HepG2 (cell line): ENCODE measurements around the gene UBE2M. TPM values are rescaled to one million over a fixed set of nuclear protein-coding genes. Genes with fewer than 3 reads are reported as not detected.

Source experiments
- ATF2 ChIP-seq: sonication (generic); formaldehyde crosslinking; IDR thresholded peaks from 2 replicates; pipeline ENCODE4 v1.4.0; 2020; ENCODE audit warnings: missing genetic modification reagents
- ATF7-NPFF ChIP-seq: sonication (generic); formaldehyde crosslinking; IDR thresholded peaks from 2 replicates; pipeline ENCODE4 v1.8.1; 2023; ENCODE audit warnings: mild to moderate bottlenecking, low read depth, missing genetic modification reagents, moderate library complexity
- BRCA1 ChIP-seq: sonication (generic); formaldehyde crosslinking; IDR thresholded peaks from 2 replicates; pipeline ENCODE4 v1.4.0; 2020; ENCODE audit warnings: missing genetic modification reagents
- DNMT1 ChIP-seq: sonication (generic); formaldehyde crosslinking; IDR thresholded peaks from 2 replicates; pipeline ENCODE4 v1.5.1; 2020; ENCODE audit warnings: mild to moderate bottlenecking, missing genetic modification reagents
- GATAD1 ChIP-seq: IDR thresholded peaks from 2 replicates; pipeline ENCODE4 v1.6.1; 2016; ENCODE audit warnings: missing genetic modification reagents, missing compliant biosample characterization
- PITX1 ChIP-seq: sonication (generic); formaldehyde crosslinking; IDR thresholded peaks from 2 replicates; pipeline ENCODE4 v1.5.1; 2020; ENCODE audit warnings: mild to moderate bottlenecking, missing genetic modification reagents
- POLR2G ChIP-seq: fragments of 200-400 bp; formaldehyde crosslinking; IDR thresholded peaks from 2 replicates; pipeline ENCODE4 v1.6.1; 2018; ENCODE audit warnings: mild to moderate bottlenecking, low read depth, low read length, moderate library complexity
- RBM39 ChIP-seq: fragments of 200-400 bp; formaldehyde crosslinking; IDR thresholded peaks from one replicate; pipeline ENCODE4 v1.6.1; 2018; ENCODE audit warnings: antibody characterized with exemption, mild to moderate bottlenecking, low read depth, low read length; ENCODE audit not compliant: poor library complexity, severe bottlenecking
- SMARCC2 ChIP-seq: fragments of 450-650 bp; IDR thresholded peaks from 2 replicates; pipeline ENCODE4 v1.6.1; 2017; ENCODE audit warnings: antibody characterized with exemption, mild to moderate bottlenecking
- SUZ12 ChIP-seq: fragments of 150-350 bp; IDR thresholded peaks from 2 replicates; pipeline ENCODE4 v1.6.1; 2014; ENCODE audit warnings: low read depth, low read length
- ZNF205 ChIP-seq: IDR thresholded peaks from 2 replicates; pipeline ENCODE4 v1.6.1; 2018; ENCODE audit warnings: missing biosample characterization, missing genetic modification reagents
- ZNF3 ChIP-seq: IDR thresholded peaks from 2 replicates; pipeline ENCODE4 v1.7.0; 2017; ENCODE audit warnings: inconsistent platforms
- ZNF468 ChIP-seq: sonication (generic); formaldehyde crosslinking; IDR thresholded peaks from 2 replicates; pipeline ENCODE4 v1.8.0; 2022; ENCODE audit warnings: mild to moderate bottlenecking, moderate library complexity, missing genetic modification reagents
- ZNF513 ChIP-seq: sonication (generic); formaldehyde crosslinking; conservative IDR thresholded peaks from 2 replicates; pipeline ENCODE4 v1.5.0; 2020; ENCODE audit warnings: missing genetic modification reagents
- ZNF563 ChIP-seq: sonication (generic); formaldehyde crosslinking; IDR thresholded peaks from 2 replicates; pipeline ENCODE4 v1.8.0; 2022; ENCODE audit warnings: mild to moderate bottlenecking, moderate library complexity, missing genetic modification reagents
- ZNF570 ChIP-seq: sonication (generic); formaldehyde crosslinking; IDR thresholded peaks from 2 replicates; pipeline ENCODE4 v1.4.0; 2020; ENCODE audit warnings: mild to moderate bottlenecking, missing genetic modification reagents, borderline replicate concordance
- ZNF75D ChIP-seq: sonication (generic); formaldehyde crosslinking; IDR thresholded peaks from 2 replicates; pipeline ENCODE4 v1.8.1; 2023; ENCODE audit warnings: missing genetic modification reagents, mild to moderate bottlenecking, borderline replicate concordance
- polyA plus RNA-seq, 8 experiments: library from polyadenylated mRNA; depleted of rRNA in 3 of 8; stranded (reverse) in 7 of 8; unstranded in 1 of 8; fragments of >200 nt; fragmentation: Illumina TruSeq in 4 of 8; extraction: Trizol in 4 of 8; gene quantifications; 2 replicates each; pipeline versions ENCODE4 v1.2.1 to v1.2.3, GENCODE V29; 2011 to 2016; ENCODE audit warnings: low read depth in 4 of 8, missing spikeins in 1 of 8, mixed read lengths in 1 of 8; ENCODE audit not compliant: insufficient read depth in 1 of 8
- total RNA-seq, 5 experiments: library from RNA; depleted of rRNA; stranded (reverse); fragments of >200 nt; fragmentation: Illumina TruSeq; extraction: Trizol; gene quantifications; 2 replicates each; pipeline ENCODE4 v1.2.3, GENCODE V29; 2016; ENCODE audit warnings: low read depth in 1 of 5
- TF ChIP-seq, protein P1 (sequence below), 2 experiments: sonication (generic) in 1 of 2; formaldehyde crosslinking in 1 of 2; IDR thresholded peaks; 2 replicates each; pipeline versions ENCODE4 v1.4.0 to v1.6.1; 2018 to 2020; ENCODE audit warnings: missing genetic modification reagents in 2 of 2, borderline replicate concordance in 1 of 2, low read depth in 1 of 2, mild to moderate bottlenecking in 1 of 2, missing biosample characterization in 1 of 2
- TF ChIP-seq, protein P2 (sequence below): sonication (generic); formaldehyde crosslinking; IDR thresholded peaks from 2 replicates; pipeline ENCODE4 v1.4.0; 2020; ENCODE audit warnings: missing genetic modification reagents
- TF ChIP-seq, protein P3 (sequence below): IDR thresholded peaks from 2 replicates; pipeline ENCODE4 v1.6.1; 2016; ENCODE audit warnings: missing genetic modification reagents, missing compliant biosample characterization
- TF ChIP-seq, protein P4 (sequence below): sonication (generic); formaldehyde crosslinking; IDR thresholded peaks from 2 replicates; pipeline ENCODE4 v1.9.0; 2021; ENCODE audit warnings: missing genetic modification reagents, borderline replicate concordance

The UBE2M gene
- total and polyA plus RNA-seq, 2 of the 13 experiments (the other 11 are each of a cell fraction or from before 2014, with no cell fraction given), result 36.2 to 50.3 TPM

DNA sequence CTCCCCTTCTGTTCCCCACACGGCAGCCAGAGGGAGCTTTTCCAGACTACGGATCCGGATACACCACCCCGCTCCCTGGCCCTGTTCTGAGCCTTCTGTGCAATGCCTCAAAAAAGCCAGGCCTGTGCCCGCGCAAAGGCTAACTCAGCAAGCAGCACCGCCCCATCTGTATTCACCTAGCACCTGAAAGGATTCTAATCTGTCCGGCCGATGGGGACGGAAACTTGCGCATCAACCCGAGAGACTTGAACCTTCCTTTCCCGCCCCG lies 39.4 kb downstream of the UBE2M start (continued):
- TF ChIP-seq ATF2 (CRISPR knock-in tag) (no peak), POLR2G (0 out of 2 replicates have a peak, but pooled peaks have one; percentile 15), ZNF3 (no peak), ZNF205 (CRISPR knock-in tag) (0 out of 2 replicates have a peak, but pooled peaks have one; percentile 30), ATF7-NPFF (CRISPR knock-in tag) (no peak), DNMT1 (CRISPR knock-in tag) (no peak), SUZ12 (no peak), SMARCC2 (no peak), GATAD1 (no peak), PITX1 (CRISPR knock-in tag) (no peak), RBM39 (peak; percentile 13), ZNF468 (CRISPR knock-in tag) (peak; percentile 19; the same call in 1 of the 2 replicates), ZNF570 (CRISPR knock-in tag) (no peak), ZNF563 (CRISPR knock-in tag) (no peak), BRCA1 (CRISPR knock-in tag) (no peak), ZNF75D (CRISPR knock-in tag) (peak; percentile 50; the same call in 1 of the 2 replicates), ZNF513 (no peak)
- TF ChIP-seq, protein P1, sequence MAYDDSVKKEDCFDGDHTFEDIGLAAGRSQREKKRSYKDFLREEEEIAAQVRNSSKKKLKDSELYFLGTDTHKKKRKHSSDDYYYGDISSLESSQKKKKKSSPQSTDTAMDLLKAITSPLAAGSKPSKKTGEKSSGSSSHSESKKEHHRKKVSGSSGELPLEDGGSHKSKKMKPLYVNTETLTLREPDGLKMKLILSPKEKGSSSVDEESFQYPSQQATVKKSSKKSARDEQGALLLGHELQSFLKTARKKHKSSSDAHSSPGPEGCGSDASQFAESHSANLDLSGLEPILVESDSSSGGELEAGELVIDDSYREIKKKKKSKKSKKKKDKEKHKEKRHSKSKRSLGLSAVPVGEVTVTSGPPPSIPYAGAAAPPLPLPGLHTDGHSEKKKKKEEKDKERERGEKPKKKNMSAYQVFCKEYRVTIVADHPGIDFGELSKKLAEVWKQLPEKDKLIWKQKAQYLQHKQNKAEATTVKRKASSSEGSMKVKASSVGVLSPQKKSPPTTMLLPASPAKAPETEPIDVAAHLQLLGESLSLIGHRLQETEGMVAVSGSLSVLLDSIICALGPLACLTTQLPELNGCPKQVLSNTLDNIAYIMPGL (CRISPR knock-in tag; IDR thresholded peaks at IDR 0.05; ENCODE audit: borderline replicate concordance in 1 of 2, low read depth in 1 of 2), result peak in 1 of 2 experiments; percentile 69; a peak in 1 of 4 replicates
- TF ChIP-seq, protein P2, sequence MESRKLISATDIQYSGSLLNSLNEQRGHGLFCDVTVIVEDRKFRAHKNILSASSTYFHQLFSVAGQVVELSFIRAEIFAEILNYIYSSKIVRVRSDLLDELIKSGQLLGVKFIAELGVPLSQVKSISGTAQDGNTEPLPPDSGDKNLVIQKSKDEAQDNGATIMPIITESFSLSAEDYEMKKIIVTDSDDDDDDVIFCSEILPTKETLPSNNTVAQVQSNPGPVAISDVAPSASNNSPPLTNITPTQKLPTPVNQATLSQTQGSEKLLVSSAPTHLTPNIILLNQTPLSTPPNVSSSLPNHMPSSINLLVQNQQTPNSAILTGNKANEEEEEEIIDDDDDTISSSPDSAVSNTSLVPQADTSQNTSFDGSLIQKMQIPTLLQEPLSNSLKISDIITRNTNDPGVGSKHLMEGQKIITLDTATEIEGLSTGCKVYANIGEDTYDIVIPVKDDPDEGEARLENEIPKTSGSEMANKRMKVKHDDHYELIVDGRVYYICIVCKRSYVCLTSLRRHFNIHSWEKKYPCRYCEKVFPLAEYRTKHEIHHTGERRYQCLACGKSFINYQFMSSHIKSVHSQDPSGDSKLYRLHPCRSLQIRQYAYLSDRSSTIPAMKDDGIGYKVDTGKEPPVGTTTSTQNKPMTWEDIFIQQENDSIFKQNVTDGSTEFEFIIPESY (CRISPR knock-in tag), result peak; percentile 26; the same call in 1 of the 2 replicates
- TF ChIP-seq, protein P3, sequence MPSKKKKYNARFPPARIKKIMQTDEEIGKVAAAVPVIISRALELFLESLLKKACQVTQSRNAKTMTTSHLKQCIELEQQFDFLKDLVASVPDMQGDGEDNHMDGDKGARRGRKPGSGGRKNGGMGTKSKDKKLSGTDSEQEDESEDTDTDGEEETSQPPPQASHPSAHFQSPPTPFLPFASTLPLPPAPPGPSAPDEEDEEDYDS (CRISPR knock-in tag), result 0 out of 2 replicates have a peak, but pooled peaks have one; percentile 36
- TF ChIP-seq, protein P4, sequence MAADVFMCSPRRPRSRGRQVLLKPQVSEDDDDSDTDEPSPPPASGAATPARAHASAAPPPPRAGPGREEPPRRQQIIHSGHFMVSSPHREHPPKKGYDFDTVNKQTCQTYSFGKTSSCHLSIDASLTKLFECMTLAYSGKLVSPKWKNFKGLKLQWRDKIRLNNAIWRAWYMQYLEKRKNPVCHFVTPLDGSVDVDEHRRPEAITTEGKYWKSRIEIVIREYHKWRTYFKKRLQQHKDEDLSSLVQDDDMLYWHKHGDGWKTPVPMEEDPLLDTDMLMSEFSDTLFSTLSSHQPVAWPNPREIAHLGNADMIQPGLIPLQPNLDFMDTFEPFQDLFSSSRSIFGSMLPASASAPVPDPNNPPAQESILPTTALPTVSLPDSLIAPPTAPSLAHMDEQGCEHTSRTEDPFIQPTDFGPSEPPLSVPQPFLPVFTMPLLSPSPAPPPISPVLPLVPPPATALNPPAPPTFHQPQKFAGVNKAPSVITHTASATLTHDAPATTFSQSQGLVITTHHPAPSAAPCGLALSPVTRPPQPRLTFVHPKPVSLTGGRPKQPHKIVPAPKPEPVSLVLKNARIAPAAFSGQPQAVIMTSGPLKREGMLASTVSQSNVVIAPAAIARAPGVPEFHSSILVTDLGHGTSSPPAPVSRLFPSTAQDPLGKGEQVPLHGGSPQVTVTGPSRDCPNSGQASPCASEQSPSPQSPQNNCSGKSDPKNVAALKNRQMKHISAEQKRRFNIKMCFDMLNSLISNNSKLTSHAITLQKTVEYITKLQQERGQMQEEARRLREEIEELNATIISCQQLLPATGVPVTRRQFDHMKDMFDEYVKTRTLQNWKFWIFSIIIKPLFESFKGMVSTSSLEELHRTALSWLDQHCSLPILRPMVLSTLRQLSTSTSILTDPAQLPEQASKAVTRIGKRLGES (CRISPR knock-in tag), result no peak
